Retinal pigment epithelial cell (primary cell): ENCODE data around the gene ALOX12.

ENCODE experiments used
- DNase-seq: peaks from one replicate; pipeline ENCODE4 v3.0.0-alpha.2; 2010; ENCODE audit warnings: low read depth
- H3K4me3 ChIP-seq: 2 replicates; pipeline ENCODE4 v1.5.1; 2011; ENCODE audit warnings: mild to moderate bottlenecking, low read length, control low read depth, moderate library complexity
- CTCF ChIP-seq: conservative IDR thresholded peaks from 2 replicates; pipeline ENCODE4 v1.5.1; 2011; ENCODE audit warnings: low read depth, low read length, control low read depth, inconsistent platforms

Gene ALOX12

GRCh38 chr17:7011415-7011814, 15.6 kb downstream of the ALOX12 start:
- H3K4me3 ChIP-seq, result peak overlapping the region; percentile 97
- no peak for TF ChIP-seq CTCF
- DNase-seq, result no peak

GRCh38 chr17:7011942-7012254, 16.0 kb downstream of the ALOX12 start:
- no peak for TF ChIP-seq CTCF
- peak overlapping the region; percentile 97 for H3K4me3 ChIP-seq
- no peak for DNase-seq

- peak; percentile 82 for DNase-seq
- peak overlapping the region; percentile 97 for H3K4me3 ChIP-seq
- no peak for TF ChIP-seq CTCF
Measured at GRCh38 chr17:7014261-7014994, 18.6 kb downstream of the ALOX12 start.

GRCh38 chr17:7014995-7015958, 19.4 kb downstream of the ALOX12 start:
- H3K4me3 ChIP-seq, result peak overlapping the region; percentile 97
- no peak for DNase-seq
- TF ChIP-seq CTCF, result no peak

GRCh38 chr17:7016418-7016817, 20.6 kb downstream of the ALOX12 start:
- no peak for DNase-seq
- H3K4me3 ChIP-seq, result no peak overlapping the region
- no peak for TF ChIP-seq CTCF

- TF ChIP-seq CTCF, result no peak
- no peak overlapping the region for H3K4me3 ChIP-seq
- no peak for DNase-seq
Measured at GRCh38 chr17:7016886-7017826, 21.3 kb downstream of the ALOX12 start.
